ENCODE measurements around the gene PCDHGC5. TPM values are rescaled to one million over a fixed set of nuclear protein-coding genes. Genes with fewer than 3 reads are reported as not detected.

The PCDHGC5 gene
- total and polyA plus RNA-seq, 9 of the 15 experiments (the other 6 are each of a cell fraction or from before 2014, with no cell fraction given), result not detected

DNA sequence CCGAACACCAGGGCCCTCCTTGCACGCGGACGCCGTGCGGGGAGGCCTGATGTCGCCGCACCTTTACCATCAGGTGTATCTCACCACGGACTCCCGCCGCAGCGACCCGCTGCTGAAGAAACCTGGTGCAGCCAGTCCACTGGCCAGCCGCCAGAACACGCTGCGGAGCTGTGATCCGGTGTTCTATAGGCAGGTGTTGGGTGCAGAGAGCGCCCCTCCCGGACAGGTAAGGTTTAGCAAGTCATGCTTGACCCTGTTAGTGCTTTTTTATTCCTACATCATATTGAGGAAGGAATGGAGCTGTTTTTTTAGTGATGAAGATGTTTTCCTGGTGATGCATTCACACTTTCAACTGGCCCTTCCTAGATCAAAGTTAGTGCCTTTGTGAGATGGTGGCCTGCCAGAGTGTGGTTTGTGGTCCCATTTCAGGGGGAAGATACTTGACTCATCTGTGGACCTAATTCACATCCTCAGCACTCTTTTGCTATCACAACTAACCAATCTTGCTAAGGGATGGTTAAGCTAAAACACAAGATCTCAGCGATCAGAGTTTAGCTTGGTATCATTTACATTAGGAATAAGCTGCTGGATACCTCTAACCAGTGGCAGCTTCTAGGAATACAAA is 10.4 kb upstream of the PCDHGC5 start:
- POLR2A ChIA-PET, result no interaction called here
- no peak for FAIRE-seq

More for the DNA sequence above, 10.4 kb upstream of the PCDHGC5 start:
- ATAC-seq (no peak), DNase-seq (ENCODE audit: extremely low read depth in 1 of 4, low spot score in 3 of 4) (peak in 1 of 4 experiments; percentile 7)
- Histone ChIP-seq H3K4me1 (replicated peaks in 1 of 2; ENCODE audit: control insufficient read depth in 2 of 2, insufficient read depth in 2 of 2, low read length in 2 of 2) (peaks cover 0 to 14% of the 10 kb centered on the region in 2 experiments; a peak in 1 of 5 replicates), H3K4me3 (no peak overlapping the region), H3K27ac (ENCODE audit: extremely low read depth, low read depth, low read length) (no peak overlapping the region), H3K27me3 (ENCODE audit: control insufficient read depth in 2 of 2, insufficient read depth in 2 of 2, low read length in 2 of 2) (peaks cover 20 to 32% of the 10 kb centered on the region in 2 experiments; a peak in 4 of 5 replicates), H3K9ac (ENCODE audit: insufficient read depth in 1 of 2, low read depth in 2 of 2, low read length in 2 of 2) (no peak overlapping the region), H3K9me1 (ENCODE audit: control insufficient read depth, insufficient read depth, low read length) (no peaks in the 10 kb centered on the region), H4K20me1 (replicated peaks; ENCODE audit: control insufficient read depth, insufficient read depth, low read length) (no peaks in the 10 kb centered on the region; the same call in 1 of the 2 replicates), H3K9me3 (replicated peaks; ENCODE audit: control insufficient read depth, insufficient read depth, low read depth, low read length) (no peaks in the 10 kb centered on the region), H3K79me2 (ENCODE audit: control insufficient read depth, insufficient read depth, low read length) (no peaks in the 10 kb centered on the region), H3K36me3 (ENCODE audit: control insufficient read depth, insufficient read depth, low read length) (no peaks in the 10 kb centered on the region), H3K4me2 (ENCODE audit: insufficient read depth, low read length) (no peak overlapping the region), H2AFZ (ENCODE audit: low read depth, low read length) (no peak overlapping the region)
- intact Hi-C loops (cut with micrococcal nuclease), result no loop called here
- TF ChIP-seq MAFG (tag; conservative IDR thresholded peaks at IDR 0.05), result no peak
- TF ChIP-seq ZEB2 (IDR thresholded peaks at IDR 0.05), result peak; percentile 92
- TF ChIP-seq SAFB (IDR thresholded peaks at IDR 0.05; ENCODE audit: borderline replicate concordance, low read depth, low read length), result no peak
- TF ChIP-seq, protein P1, sequence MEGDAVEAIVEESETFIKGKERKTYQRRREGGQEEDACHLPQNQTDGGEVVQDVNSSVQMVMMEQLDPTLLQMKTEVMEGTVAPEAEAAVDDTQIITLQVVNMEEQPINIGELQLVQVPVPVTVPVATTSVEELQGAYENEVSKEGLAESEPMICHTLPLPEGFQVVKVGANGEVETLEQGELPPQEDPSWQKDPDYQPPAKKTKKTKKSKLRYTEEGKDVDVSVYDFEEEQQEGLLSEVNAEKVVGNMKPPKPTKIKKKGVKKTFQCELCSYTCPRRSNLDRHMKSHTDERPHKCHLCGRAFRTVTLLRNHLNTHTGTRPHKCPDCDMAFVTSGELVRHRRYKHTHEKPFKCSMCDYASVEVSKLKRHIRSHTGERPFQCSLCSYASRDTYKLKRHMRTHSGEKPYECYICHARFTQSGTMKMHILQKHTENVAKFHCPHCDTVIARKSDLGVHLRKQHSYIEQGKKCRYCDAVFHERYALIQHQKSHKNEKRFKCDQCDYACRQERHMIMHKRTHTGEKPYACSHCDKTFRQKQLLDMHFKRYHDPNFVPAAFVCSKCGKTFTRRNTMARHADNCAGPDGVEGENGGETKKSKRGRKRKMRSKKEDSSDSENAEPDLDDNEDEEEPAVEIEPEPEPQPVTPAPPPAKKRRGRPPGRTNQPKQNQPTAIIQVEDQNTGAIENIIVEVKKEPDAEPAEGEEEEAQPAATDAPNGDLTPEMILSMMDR (IDR thresholded peaks at IDR 0.05 in 2 of 3, conservative IDR thresholded peaks at IDR 0.05 in 1 of 3; ENCODE audit: insufficient read depth in 2 of 3, low read depth in 1 of 3, low read length in 3 of 3), result 0 out of 6 replicates have a peak, but pooled peaks of 1 of the 3 experiments have one; percentile 24
- CTCF ChIA-PET (ENCODE audit: low intra/inter-chr PET ratio), result no interaction called here
- in situ Hi-C loops (cut with MboI), result no loop called here
- BruUV-seq (replicated peaks), result no TSS peak
- WGBS (ENCODE audit: insufficient coverage, low coverage, missing lambda C conversion rate), result 12% methylated on average over 20 of the region's 20 CpGs

All from K562 (cell line).